ENCODE data around the gene INO80E.

INO80E gene

DNA sequence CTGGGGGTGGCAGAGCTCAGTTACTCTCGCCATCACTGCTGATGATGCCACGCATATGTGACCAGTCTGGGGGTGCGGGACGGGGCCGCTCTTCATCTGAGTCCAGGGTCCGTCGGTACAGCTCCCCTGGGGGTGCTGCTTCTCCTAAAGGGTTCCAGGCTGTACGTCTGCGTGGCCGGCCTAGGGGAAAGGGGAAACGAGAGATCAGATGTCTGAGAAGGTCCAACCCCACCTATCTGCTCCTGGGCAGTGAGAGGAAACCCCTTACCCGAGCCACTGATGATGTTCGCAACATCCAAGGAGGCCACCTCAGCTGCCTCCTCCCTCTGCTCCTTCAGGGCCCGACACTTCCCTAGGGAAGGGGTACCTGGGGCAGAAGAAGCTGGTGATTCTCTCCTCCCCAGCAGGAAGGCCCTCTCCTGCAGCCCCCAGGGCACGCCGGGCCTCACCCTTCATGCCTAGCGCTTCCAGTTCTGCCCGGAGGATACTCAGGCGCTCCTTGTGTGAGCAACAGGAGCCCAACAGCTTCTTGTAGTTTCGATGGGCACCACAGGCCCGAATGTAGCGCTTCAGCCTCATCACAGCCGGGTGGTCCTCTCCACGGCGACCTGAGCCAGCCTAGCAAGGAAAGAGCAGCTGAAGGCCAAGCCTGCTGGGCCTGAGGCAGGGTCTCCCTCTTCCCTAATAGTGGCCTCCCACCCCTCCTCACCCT lies 2.7 kb upstream of the INO80E start:
- no peak for TF ChIP-seq ISL1 (CRISPR knock-in tag; IDR thresholded peaks at IDR 0.05)
- no peak for TF ChIP-seq GLIS3 (CRISPR knock-in tag; IDR thresholded peaks at IDR 0.05)
- no peak for TF ChIP-seq CREB5 (CRISPR knock-in tag; IDR thresholded peaks at IDR 0.05; ENCODE audit: low read depth)
- TF ChIP-seq ZC3H10 (CRISPR knock-in tag; IDR thresholded peaks at IDR 0.05): no peak
- TF ChIP-seq ZFP3 (CRISPR knock-in tag; IDR thresholded peaks at IDR 0.05): no peak
- no peak for TF ChIP-seq ESRRG (CRISPR knock-in tag; IDR thresholded peaks at IDR 0.05)
- no peak for TF ChIP-seq BACH2 (CRISPR knock-in tag; IDR thresholded peaks at IDR 0.05; ENCODE audit: borderline replicate concordance)
- TF ChIP-seq, protein P1, sequence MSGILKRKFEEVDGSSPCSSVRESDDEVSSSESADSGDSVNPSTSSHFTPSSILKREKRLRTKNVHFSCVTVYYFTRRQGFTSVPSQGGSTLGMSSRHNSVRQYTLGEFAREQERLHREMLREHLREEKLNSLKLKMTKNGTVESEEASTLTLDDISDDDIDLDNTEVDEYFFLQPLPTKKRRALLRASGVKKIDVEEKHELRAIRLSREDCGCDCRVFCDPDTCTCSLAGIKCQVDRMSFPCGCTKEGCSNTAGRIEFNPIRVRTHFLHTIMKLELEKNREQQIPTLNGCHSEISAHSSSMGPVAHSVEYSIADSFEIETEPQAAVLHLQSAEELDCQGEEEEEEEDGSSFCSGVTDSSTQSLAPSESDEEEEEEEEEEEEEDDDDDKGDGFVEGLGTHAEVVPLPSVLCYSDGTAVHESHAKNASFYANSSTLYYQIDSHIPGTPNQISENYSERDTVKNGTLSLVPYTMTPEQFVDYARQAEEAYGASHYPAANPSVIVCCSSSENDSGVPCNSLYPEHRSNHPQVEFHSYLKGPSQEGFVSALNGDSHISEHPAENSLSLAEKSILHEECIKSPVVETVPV (CRISPR knock-in tag; IDR thresholded peaks at IDR 0.05): no peak
- TF ChIP-seq PATZ1 (CRISPR knock-in tag; IDR thresholded peaks at IDR 0.05; ENCODE audit: borderline replicate concordance): no peak
- no peak for TF ChIP-seq RARB (CRISPR knock-in tag; IDR thresholded peaks at IDR 0.05)
- TF ChIP-seq ZNF8 (CRISPR knock-in tag; IDR thresholded peaks at IDR 0.05): no peak
- no peak for TF ChIP-seq ZNF70 (CRISPR knock-in tag; IDR thresholded peaks at IDR 0.05)
- no peak for TF ChIP-seq SNAI2 (CRISPR knock-in tag; IDR thresholded peaks at IDR 0.05)
- TF ChIP-seq OSR1 (CRISPR knock-in tag; IDR thresholded peaks at IDR 0.05): no peak
- TF ChIP-seq TOX (CRISPR knock-in tag; IDR thresholded peaks at IDR 0.05; ENCODE audit: borderline replicate concordance): no peak
- TF ChIP-seq ZFP30 (CRISPR knock-in tag; IDR thresholded peaks at IDR 0.05): no peak
- no peak for TF ChIP-seq ZNF565 (CRISPR knock-in tag; conservative IDR thresholded peaks at IDR 0.05; ENCODE audit: low read depth)
- TF ChIP-seq, protein P2, sequence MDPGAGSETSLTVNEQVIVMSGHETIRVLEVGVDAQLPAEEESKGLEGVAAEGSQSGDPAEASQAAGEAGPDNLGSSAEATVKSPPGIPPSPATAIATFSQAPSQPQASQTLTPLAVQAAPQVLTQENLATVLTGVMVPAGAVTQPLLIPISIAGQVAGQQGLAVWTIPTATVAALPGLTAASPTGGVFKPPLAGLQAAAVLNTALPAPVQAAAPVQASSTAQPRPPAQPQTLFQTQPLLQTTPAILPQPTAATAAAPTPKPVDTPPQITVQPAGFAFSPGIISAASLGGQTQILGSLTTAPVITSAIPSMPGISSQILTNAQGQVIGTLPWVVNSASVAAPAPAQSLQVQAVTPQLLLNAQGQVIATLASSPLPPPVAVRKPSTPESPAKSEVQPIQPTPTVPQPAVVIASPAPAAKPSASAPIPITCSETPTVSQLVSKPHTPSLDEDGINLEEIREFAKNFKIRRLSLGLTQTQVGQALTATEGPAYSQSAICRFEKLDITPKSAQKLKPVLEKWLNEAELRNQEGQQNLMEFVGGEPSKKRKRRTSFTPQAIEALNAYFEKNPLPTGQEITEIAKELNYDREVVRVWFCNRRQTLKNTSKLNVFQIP (CRISPR knock-in tag; IDR thresholded peaks at IDR 0.05; ENCODE audit: borderline replicate concordance, low read depth): no peak
- no peak for TF ChIP-seq TSHZ2 (CRISPR knock-in tag; IDR thresholded peaks at IDR 0.05)
- no peak for TF ChIP-seq PPARA (CRISPR knock-in tag; IDR thresholded peaks at IDR 0.05; ENCODE audit: borderline replicate concordance)
- no peak for ATAC-seq

- no peak for TF ChIP-seq CSDC2 (CRISPR knock-in tag; IDR thresholded peaks at IDR 0.05)
- no peak for TF ChIP-seq ARNTL (CRISPR knock-in tag; IDR thresholded peaks at IDR 0.05; ENCODE audit: borderline replicate concordance, low read depth)
- TF ChIP-seq RARB (CRISPR knock-in tag; IDR thresholded peaks at IDR 0.05): no peak
- no peak for TF ChIP-seq ZNF565 (CRISPR knock-in tag; conservative IDR thresholded peaks at IDR 0.05; ENCODE audit: low read depth)
- no peak for TF ChIP-seq ESRRG (CRISPR knock-in tag; IDR thresholded peaks at IDR 0.05)
- TF ChIP-seq SNAI2 (CRISPR knock-in tag; IDR thresholded peaks at IDR 0.05): no peak
- no peak for TF ChIP-seq BACH2 (CRISPR knock-in tag; IDR thresholded peaks at IDR 0.05; ENCODE audit: borderline replicate concordance)
- TF ChIP-seq ZC3H10 (CRISPR knock-in tag; IDR thresholded peaks at IDR 0.05): no peak
- TF ChIP-seq TSHZ2 (CRISPR knock-in tag; IDR thresholded peaks at IDR 0.05): no peak
- TF ChIP-seq ZFP3 (CRISPR knock-in tag; IDR thresholded peaks at IDR 0.05): no peak
- TF ChIP-seq ZNF70 (CRISPR knock-in tag; IDR thresholded peaks at IDR 0.05): no peak
- TF ChIP-seq TCF4 (CRISPR knock-in tag; IDR thresholded peaks at IDR 0.05; ENCODE audit: borderline replicate concordance): no peak
- TF ChIP-seq, protein P1 (CRISPR knock-in tag; IDR thresholded peaks at IDR 0.05): no peak
- no peak for ATAC-seq
These were observed 2.0 kb upstream of the INO80E start for GRCh38 chr16:29993903-29994599.
